H1 (cell line): ENCODE results near the gene CCDC107. TPM values are rescaled to one million over a fixed set of nuclear protein-coding genes. Genes with fewer than 3 reads are reported as not detected.

Source experiments
- CTCF ChIA-PET: fragments of 300-600 bp; sonication (Branson Sonifier 250); formaldehyde crosslinking; loops from one replicate; lab custom pipeline; 2021; ENCODE audit not compliant: partially characterized antibody; lab: Charles Lee
- POLR2A ChIA-PET: fragments of 300-600 bp; sonication (Branson Sonifier 250); formaldehyde crosslinking; loops from one replicate; lab custom pipeline; 2021; ENCODE audit warnings: inconsistent platforms; ENCODE audit not compliant: partially characterized antibody; lab: Charles Lee
- DNase-seq, 2 experiments: peaks; one replicate each; pipeline versions ENCODE4 v3.0.0 to v3.0.0-alpha.2; 2010 to 2022; ENCODE audit warnings: low spot score in 2 of 2, low read depth in 1 of 2, mixed read lengths in 1 of 2
- FAIRE-seq: peaks from 2 replicates; lab custom pipeline; 2011; peaks lifted over from hg19 to GRCh38; lab: Jason Lieb, UNC
- H2AFZ ChIP-seq: 2 replicates; pipeline ENCODE4 v1.8.1; 2012; ENCODE audit warnings: low read length, inconsistent platforms
- H2AK5ac ChIP-seq: 2 replicates; pipeline ENCODE4 v1.6.1; 2013; ENCODE audit warnings: low read depth, low read length
- H2BK120ac ChIP-seq: replicated peaks from 2 replicates; pipeline ENCODE3; 2013; ENCODE audit warnings: low read depth, low read length, inconsistent platforms
- H2BK12ac ChIP-seq: 2 replicates; pipeline ENCODE4 v1.6.1; 2013; ENCODE audit warnings: low read depth, low read length
- H2BK15ac ChIP-seq: 2 replicates; pipeline ENCODE4 v1.6.1; 2013; ENCODE audit warnings: low read length
- H2BK20ac ChIP-seq: 2 replicates; pipeline ENCODE4 v1.6.1; 2013; ENCODE audit warnings: low read length
- H2BK5ac ChIP-seq: 2 replicates; pipeline ENCODE4 v1.6.1; 2013; ENCODE audit warnings: low read depth, low read length
- H3K14ac ChIP-seq: 2 replicates; pipeline ENCODE4 v1.6.1; 2013; ENCODE audit warnings: inconsistent platforms; ENCODE audit not compliant: insufficient read length
- H3K18ac ChIP-seq: 2 replicates; pipeline ENCODE4 v1.6.1; 2013; ENCODE audit warnings: low read length; ENCODE audit errors: extremely low read depth
- H3K23ac ChIP-seq: 2 replicates; pipeline ENCODE4 v1.6.1; 2013; ENCODE audit warnings: inconsistent platforms; ENCODE audit not compliant: insufficient read length
- H3K23me2 ChIP-seq: 2 replicates; pipeline ENCODE4 v1.6.1; 2013; ENCODE audit warnings: low read depth, low read length
- H3K27ac ChIP-seq: 2 replicates; pipeline ENCODE4 v1.6.1; 2011; ENCODE audit warnings: low read depth, low read length, inconsistent platforms
- H3K27me3 ChIP-seq, 4 experiments: replicated peaks in 1 of 4; 1 replicate in 1 of 4; 2 replicates in 3 of 4; pipeline versions ENCODE4 v1.6.1 to v1.8.1; 2011 to 2013; ENCODE audit warnings: low read length in 3 of 4, mild to moderate bottlenecking in 3 of 4, inconsistent platforms in 2 of 4, mixed read lengths in 2 of 4, moderate library complexity in 1 of 4; ENCODE audit not compliant: control insufficient read depth in 3 of 4, insufficient read depth in 3 of 4; ENCODE audit errors: extremely low read depth in 1 of 4
- H3K36me3 ChIP-seq, 4 experiments: 2 replicates each; pipeline versions ENCODE4 v1.6.1 to v1.8.1; 2011 to 2013; ENCODE audit warnings: mild to moderate bottlenecking in 4 of 4, low read length in 3 of 4, moderate library complexity in 2 of 4, control low read depth in 1 of 4, inconsistent platforms in 1 of 4; ENCODE audit not compliant: insufficient read depth in 4 of 4, control insufficient read depth in 2 of 4
- H3K4ac ChIP-seq: replicated peaks from 2 replicates; pipeline ENCODE3; 2013; ENCODE audit warnings: low read length, low read depth, mixed read lengths, inconsistent platforms; ENCODE audit not compliant: insufficient read length
- H3K4me1 ChIP-seq, 4 experiments: replicated peaks in 1 of 4; 1 replicate in 1 of 4; 2 replicates in 3 of 4; pipeline versions ENCODE4 v1.6.1 to v1.8.1; 2011 to 2013; ENCODE audit warnings: low read length in 3 of 4, inconsistent platforms in 2 of 4, mixed read lengths in 1 of 4; ENCODE audit not compliant: insufficient read depth in 4 of 4, control insufficient read depth in 3 of 4
- H3K4me2 ChIP-seq, 2 experiments: 2 replicates each; pipeline versions ENCODE4 v1.6.1 to v1.8.1; 2011 to 2013; ENCODE audit warnings: low read depth in 2 of 2, low read length in 2 of 2, control low read depth in 1 of 2, inconsistent platforms in 1 of 2, mild to moderate bottlenecking in 1 of 2; ENCODE audit not compliant: insufficient read depth in 1 of 2
- H3K4me3 ChIP-seq, 4 experiments: fragments of 200-600, 300-600 bp in 1 of 4; sonication (generic), shearing (Covaris generic), sonication (Bioruptor Twin) in 1 of 4; 2 replicates each; pipeline versions ENCODE4 v1.5.1 to v1.8.1; 2011 to 2016; ENCODE audit warnings: low read length in 4 of 4, low read depth in 3 of 4, control low read depth in 2 of 4, inconsistent platforms in 2 of 4, mild to moderate bottlenecking in 2 of 4, mixed read lengths in 1 of 4, moderate library complexity in 1 of 4; ENCODE audit not compliant: insufficient read depth in 2 of 4; ENCODE audit errors: extremely low read depth in 1 of 4
- H3K56ac ChIP-seq: replicated peaks from 2 replicates; pipeline ENCODE3; 2013; ENCODE audit warnings: low read depth, mild to moderate bottlenecking, mixed read lengths, low read length, inconsistent platforms; ENCODE audit not compliant: insufficient read length
- H3K79me1 ChIP-seq: 2 replicates; pipeline ENCODE4 v1.6.1; 2013; ENCODE audit warnings: low read depth, low read length, control low read depth
- H3K79me2 ChIP-seq, 2 experiments: 2 replicates each; pipeline versions ENCODE4 v1.6.1 to v1.8.1; 2012 to 2013; ENCODE audit warnings: low read length in 2 of 2, mild to moderate bottlenecking in 2 of 2, inconsistent platforms in 1 of 2; ENCODE audit not compliant: insufficient read depth in 2 of 2, control insufficient read depth in 1 of 2
- H3K9ac ChIP-seq, 4 experiments: replicated peaks in 1 of 4; 1 replicate in 1 of 4; 2 replicates in 3 of 4; pipeline versions ENCODE4 v1.6.1 to v1.8.1; 2011 to 2013; ENCODE audit warnings: low read depth in 3 of 4, low read length in 3 of 4, control low read depth in 2 of 4, mild to moderate bottlenecking in 2 of 4, moderate library complexity in 2 of 4, inconsistent platforms in 1 of 4; ENCODE audit errors: extremely low read depth in 1 of 4
- H3K9me3 ChIP-seq, 2 experiments: 2 replicates each; pipeline versions ENCODE4 v1.6.1 to v1.8.1; 2012 to 2013; ENCODE audit warnings: mild to moderate bottlenecking in 2 of 2, moderate library complexity in 2 of 2, control low read depth in 1 of 2, inconsistent platforms in 1 of 2, low read depth in 1 of 2, low read length in 1 of 2, mixed read lengths in 1 of 2; ENCODE audit not compliant: insufficient read depth in 2 of 2
- H4K20me1 ChIP-seq, 2 experiments: replicated peaks in 1 of 2; 2 replicates each; pipeline versions ENCODE3 to v1.8.1; 2011 to 2013; ENCODE audit warnings: inconsistent platforms in 2 of 2, low read length in 2 of 2, mild to moderate bottlenecking in 1 of 2; ENCODE audit not compliant: insufficient read depth in 2 of 2, control insufficient read depth in 1 of 2
- H4K5ac ChIP-seq: 2 replicates; pipeline ENCODE4 v1.6.1; 2013; ENCODE audit warnings: low read length, low read depth, mixed read lengths, inconsistent platforms; ENCODE audit not compliant: insufficient read length
- H4K8ac ChIP-seq: 2 replicates; pipeline ENCODE4 v1.8.0; 2013; ENCODE audit warnings: mild to moderate bottlenecking, moderate library complexity, low read length, inconsistent platforms; ENCODE audit not compliant: insufficient read depth; ENCODE audit errors: extremely low read depth
- H4K91ac ChIP-seq: replicated peaks from 2 replicates; pipeline ENCODE3; 2013; ENCODE audit warnings: low read length, mixed read lengths, inconsistent platforms; ENCODE audit not compliant: insufficient read length
- CREB1 ChIP-seq: IDR thresholded peaks from 2 replicates; pipeline ENCODE4 v1.6.1; 2012; ENCODE audit warnings: inconsistent platforms
- E2F6 ChIP-seq: IDR thresholded peaks from 2 replicates; pipeline ENCODE4 v1.6.1; 2012; ENCODE audit warnings: inconsistent platforms
- EGR1 ChIP-seq: IDR thresholded peaks from 2 replicates; pipeline ENCODE4 v1.6.1; 2011; ENCODE audit warnings: low read depth, low read length, borderline replicate concordance
- GTF2F1 ChIP-seq: IDR thresholded peaks from 2 replicates; pipeline ENCODE4 v1.6.1; 2012; ENCODE audit warnings: low read depth, low read length, improper control_type of control experiment, borderline replicate concordance
- JUND ChIP-seq: IDR thresholded peaks from 2 replicates; pipeline ENCODE4 v1.6.1; 2011; ENCODE audit warnings: mild to moderate bottlenecking, improper control_type of control experiment, low read length
- KDM5A ChIP-seq: fragments of 200-600 bp; IDR thresholded peaks from 2 replicates; pipeline ENCODE4 v1.7.1; 2012; ENCODE audit warnings: mild to moderate bottlenecking, low read length, inconsistent platforms, mixed read lengths
- SIRT6 ChIP-seq: IDR thresholded peaks from one replicate; pipeline ENCODE4 v1.7.1; 2012; ENCODE audit warnings: low read length, inconsistent platforms
- USF2 ChIP-seq: IDR thresholded peaks from 2 replicates; pipeline ENCODE4 v1.6.1; 2011; ENCODE audit warnings: low read length, improper control_type of control experiment
- YY1 ChIP-seq: IDR thresholded peaks from 2 replicates; pipeline ENCODE4 v1.6.1; 2011; ENCODE audit warnings: low read depth, mild to moderate bottlenecking, low read length
- WGBS, 2 experiments: shearing (Covaris generic) in 1 of 2; methylation state at CpG; one replicate each; pipeline versions ENCODE4 v1.1.6 to v1.1.7; 2013 to 2015; ENCODE audit warnings: low lambda C conversion rate in 2 of 2, mixed read lengths in 2 of 2, inconsistent platforms in 1 of 2, low coverage in 1 of 2, missing lambda C conversion rate in 1 of 2; ENCODE audit not compliant: insufficient replicate concordance in 2 of 2, insufficient coverage in 1 of 2, insufficient read length in 1 of 2; ENCODE audit errors: extremely low coverage in 1 of 2, missing lambda C conversion rate in 1 of 2; 5-methylcytosine and 5-hydroxymethylcytosine counted together
- polyA plus RNA-seq, 7 experiments: library from polyadenylated mRNA; depleted of rRNA in 3 of 7; stranded (reverse) in 5 of 7; unstranded in 2 of 7; fragments of >200 nt in 5 of 7; fragments of 200-250 nt in 2 of 7; gene quantifications; 1 replicate in 5 of 7; 2 replicates in 1 of 7; 4 replicates in 1 of 7; pipeline versions ENCODE4 v1.2.1 to v1.2.3, GENCODE V29; 2011 to 2013; ENCODE audit warnings: missing spikeins in 2 of 7, mixed read lengths in 2 of 7
- total RNA-seq: library from RNA; stranded (reverse); fragmentation: NEBNext Ultra II Directional; extraction: Animal tissue kit (Norgen Biotek cat#: 25700); gene quantifications from 2 replicates; pipeline ENCODE4 v1.2.1, GENCODE V29; 2021

Gene CCDC107
- total and polyA plus RNA-seq, 2 of the 8 experiments (the other 6 are each of a cell fraction or from before 2014, with no cell fraction given) = 8.2 to 9.0 TPM

- Histone ChIP-seq H3K9ac (peak overlapping the region in 2 of 4 experiments; percentile 43 to 58; a peak in 1 of 7 replicates), H3K9me3 (no peaks in the 10 kb centered on the region), H3K14ac (no peak overlapping the region), H3K27ac (no peak overlapping the region), H4K8ac (no peak overlapping the region), H3K18ac (peak overlapping the region; percentile 81), H2BK15ac (no peak overlapping the region), H2AFZ (no peak overlapping the region; the same call in 1 of the 2 replicates), H3K27me3 (no peaks in the 10 kb centered on the region), H2BK5ac (peak overlapping the region; percentile 88; the same call in 1 of the 2 replicates), H3K4me2 (peak overlapping the region; percentile 72 to 82), H3K4ac (no peak overlapping the region), H2BK20ac (no peak overlapping the region), H3K79me1 (no peaks in the 10 kb centered on the region), H4K5ac (peak overlapping the region; percentile 61), H3K36me3 (no peaks in the 10 kb centered on the region; a peak in 2 of 8 replicates), H3K4me1 (peaks cover 0 to 17% (median 12%) of the 10 kb centered on the region in 4 experiments; a peak in 5 of 7 replicates), H2BK12ac (no peak overlapping the region), H2AK5ac (no peak overlapping the region), H3K4me3 (peak overlapping the region; percentile 56 to 79 (median 60)), H3K79me2 (no peaks in the 10 kb centered on the region), H3K56ac (no peak overlapping the region), H3K23me2 (peaks cover 10% of the 10 kb centered on the region; the same call in 1 of the 2 replicates), H3K23ac (no peak overlapping the region), H4K20me1 (no peaks in the 10 kb centered on the region), H4K91ac (no peak overlapping the region), H2BK120ac (no peak overlapping the region)
- POLR2A ChIA-PET = interaction anchor here (0.5 to 6.2 kb wide), 14 partner anchors 10 to 85 kb away, joined by 3 to 53 read pairs (median 4); partner anchors contain the start of genes ARHGEF39, CCDC107, CREB3 and RMRP
- DNase-seq (peak in 1 of 2 experiments; percentile 98), FAIRE-seq (no peak)
- CTCF ChIA-PET = interaction anchor here (0.6 to 8.1 kb wide), 39 partner anchors 11 to 1491 kb away, joined by 3 to 149 read pairs (median 4); partner anchors contain the start of genes ARHGEF39, CCDC107, CD72 and RMRP
- WGBS, 2 experiments = 2% methylated on average over 49 of the region's 58 CpGs; no CpG with 5 or more reads in 1 of the 2 experiments
- no peak for TF ChIP-seq SIRT6
- TF ChIP-seq YY1 = peak; percentile 39; the same call in 1 of the 2 replicates
- peak; percentile 63 for TF ChIP-seq CREB1
- TF ChIP-seq EGR1 = no peak
- no peak for TF ChIP-seq JUND
- no peak for TF ChIP-seq KDM5A
- TF ChIP-seq GTF2F1 = no peak
- TF ChIP-seq USF2 = no peak
- TF ChIP-seq E2F6 = no peak
Measured at GRCh38 chr9:35646533-35647265, 11.4 kb upstream of the CCDC107 start.
